B cell (primary cell): Measurements from ENCODE around the gene REEP6. TPM values are rescaled to one million over a fixed set of nuclear protein-coding genes. Genes with fewer than 3 reads are reported as not detected.

ENCODE experiments used
- ATAC-seq: fragments of 200-7000 bp; cut with Tn5 transposase; one replicate; pipeline ENCODE4 v1.10.0; 2021; ENCODE audit warnings: low read depth, mild to moderate bottlenecking, moderate number of reproducible peaks, moderate library complexity
- CTCF ChIA-PET: fragments of 350-600 bp; sonication (Branson Sonifier 250); formaldehyde crosslinking; loops from one replicate; lab custom pipeline; 2021; ENCODE audit warnings: antibody characterized with exemption, inconsistent platforms; lab: Charles Lee
- POLR2A ChIA-PET: fragments of 350-600 bp; sonication (Branson Sonifier 250); formaldehyde crosslinking; loops from one replicate; lab custom pipeline; 2021; ENCODE audit warnings: antibody characterized with exemption; lab: Charles Lee
- DNase-seq: peaks from one replicate; pipeline ENCODE4 v3.0.0; 2013
- H2AFZ ChIP-seq: 2 replicates; pipeline ENCODE4 v1.6.1; 2012; ENCODE audit warnings: mild to moderate bottlenecking, low read depth, low read length; ENCODE audit not compliant: insufficient read depth, poor library complexity, severe bottlenecking
- H3K27ac ChIP-seq, 2 donors: 1 replicate in 1 of 2; 2 replicates in 1 of 2; pipeline ENCODE4 v1.5.1; 2012 to 2013; ENCODE audit warnings: low read length in 2 of 2, mild to moderate bottlenecking in 2 of 2, moderate library complexity in 1 of 2
- H3K27me3 ChIP-seq, 4 experiments: fragments of 200-600 bp in 1 of 4; sonication (generic) in 1 of 4; replicated peaks in 1 of 4; 1 replicate in 2 of 4; 2 replicates in 2 of 4; pipeline versions ENCODE4 v1.6.1 to v1.7.0; 2013 to 2016; ENCODE audit warnings: low read length in 3 of 4, mild to moderate bottlenecking in 2 of 4, mixed read lengths in 1 of 4, moderate library complexity in 1 of 4; ENCODE audit not compliant: insufficient read depth in 4 of 4, control insufficient read depth in 3 of 4; ENCODE audit errors: control extremely low read depth in 1 of 4
- H3K36me3 ChIP-seq, 2 experiments: replicated peaks in 1 of 2; 1 replicate in 1 of 2; 2 replicates in 1 of 2; pipeline versions ENCODE4 v1.6.1 to v1.7.1; 2013; ENCODE audit warnings: low read length in 1 of 2; ENCODE audit not compliant: insufficient read depth in 2 of 2, control insufficient read depth in 1 of 2; ENCODE audit errors: control extremely low read depth in 1 of 2, extremely low read depth in 1 of 2
- H3K4me1 ChIP-seq, 2 donors: fragments of 200-600 bp in 1 of 2; sonication (generic) in 1 of 2; 1 replicate in 1 of 2; 2 replicates in 1 of 2; pipeline versions ENCODE4 v1.5.1 to v1.6.1; 2013 to 2017; ENCODE audit warnings: low read length in 2 of 2; ENCODE audit not compliant: control insufficient read depth in 2 of 2, insufficient read depth in 2 of 2
- H3K4me2 ChIP-seq: replicated peaks from 2 replicates; pipeline ENCODE3; 2012; ENCODE audit warnings: mild to moderate bottlenecking, low read depth, low read length; ENCODE audit not compliant: poor library complexity, severe bottlenecking
- H3K4me3 ChIP-seq, 5 experiments: fragments of 200-600 bp in 1 of 5; sonication (generic) in 1 of 5; 1 replicate in 3 of 5; 2 replicates in 2 of 5; pipeline versions ENCODE4 v1.5.1 to v1.7.0; 2011 to 2016; ENCODE audit warnings: low read length in 4 of 5, mild to moderate bottlenecking in 4 of 5, low read depth in 2 of 5, control low read depth in 1 of 5, moderate library complexity in 1 of 5; ENCODE audit not compliant: insufficient read depth in 1 of 5; ENCODE audit errors: control extremely low read depth in 1 of 5, extremely low read depth in 1 of 5
- H3K79me2 ChIP-seq: fragments of 200-600 bp; sonication (generic); one replicate; pipeline ENCODE4 v1.6.0; 2016; ENCODE audit warnings: low read length; ENCODE audit not compliant: control insufficient read depth, insufficient read depth
- H3K9ac ChIP-seq: fragments of 200-600 bp; sonication (generic); 2 replicates; pipeline ENCODE4 v1.6.1; 2017; ENCODE audit warnings: mild to moderate bottlenecking, low read length, moderate library complexity
- H3K9me3 ChIP-seq, 3 donors: one replicate each; pipeline versions ENCODE4 v1.6.1 to v1.7.1; 2013; ENCODE audit warnings: low read length in 2 of 3; ENCODE audit not compliant: control insufficient read depth in 2 of 3, insufficient read depth in 1 of 3; ENCODE audit errors: control extremely low read depth in 1 of 3
- H4K20me1 ChIP-seq: 2 replicates; pipeline ENCODE4 v1.6.0; 2012; ENCODE audit warnings: mild to moderate bottlenecking, low read length; ENCODE audit not compliant: insufficient read depth, control insufficient read depth, poor library complexity, severe bottlenecking
- H3K27ac Mint-ChIP-seq: one replicate; pipeline ENCODE4 v1.8.0; 2021; ENCODE audit warnings: mixed read lengths
- H3K27me3 Mint-ChIP-seq: one replicate; pipeline ENCODE4 v1.8.0; 2021; ENCODE audit warnings: mixed read lengths
- H3K4me1 Mint-ChIP-seq: one replicate; pipeline ENCODE4 v1.8.0; 2021; ENCODE audit warnings: mixed read lengths
- H3K4me3 Mint-ChIP-seq: one replicate; pipeline ENCODE4 v1.8.0; 2021; ENCODE audit warnings: mixed read lengths
- H3K9me3 Mint-ChIP-seq: one replicate; pipeline ENCODE4 v1.8.0; 2022; ENCODE audit warnings: mixed read lengths; ENCODE audit not compliant: insufficient read depth
- CTCF ChIP-seq: fragments of 200-600 bp; IDR thresholded peaks from one replicate; pipeline ENCODE4 v1.8.0; 2022; ENCODE audit warnings: antibody characterized with exemption, mild to moderate bottlenecking
- EZH2 ChIP-seq: IDR thresholded peaks from 2 replicates; pipeline ENCODE4 v1.6.1; 2012; ENCODE audit warnings: borderline replicate concordance, low read depth, mild to moderate bottlenecking, moderate library complexity, low read length; ENCODE audit not compliant: insufficient read depth, poor library complexity, severe bottlenecking
- WGBS: methylation state at CpG from one replicate; pipeline ENCODE4 v1.1.5; 2013; ENCODE audit warnings: missing lambda C conversion rate; ENCODE audit not compliant: insufficient coverage; 5-methylcytosine and 5-hydroxymethylcytosine counted together
- intact Hi-C: fragments of 100-400 bp; cut with micrococcal nuclease; formaldehyde crosslinking; loops from one replicate; pipeline ENCODE4 v1.10.0; 2022
- polyA plus RNA-seq: library from polyadenylated mRNA; depleted of rRNA; stranded (reverse); fragments of >200 nt; gene quantifications from 2 replicates; pipeline ENCODE4 v1.2.3, GENCODE V29; 2012
- total RNA-seq, 2 donors: library from RNA; stranded (reverse); fragments of 120-200 nt in 1 of 2; gene quantifications; 1 replicate in 1 of 2; 2 replicates in 1 of 2; pipeline versions ENCODE4 v1.2.3 to v1.2.4, GENCODE V29; 2013 to 2022

REEP6 gene
- total and polyA plus RNA-seq, 2 donors (not counting 1 experiment from before 2014, with no cell fraction given), result 0.64 to 1.1 TPM

- CTCF ChIA-PET, result no interaction called here
- Histone ChIP-seq H4K20me1 (no peaks in the 10 kb centered on the region), H3K9ac (no peak overlapping the region), H2AFZ (no peak overlapping the region), H3K36me3 (no peaks in the 10 kb centered on the region), H3K79me2 (no peaks in the 10 kb centered on the region), H3K4me3 (no peak overlapping the region), H3K9me3 (peaks cover 0 to 7% (median 0%) of the 10 kb centered on the region in 3 donors), H3K27me3 (peaks cover 0 to 36% (median 14%) of the 10 kb centered on the region in 4 experiments), H3K4me1 (peaks cover 3 to 8% of the 10 kb centered on the region in 2 donors), H3K4me2 (no peak overlapping the region), H3K27ac (no peak overlapping the region)
- 82% methylated on average over 17 of the region's 18 CpGs for WGBS
- Mint-ChIP-seq H3K27me3 (peaks cover 43% of the 10 kb centered on the region), H3K4me3 (no peak overlapping the region), H3K27ac (no peak overlapping the region), H3K4me1 (peaks cover 7% of the 10 kb centered on the region), H3K9me3 (no peaks in the 10 kb centered on the region)
- no peak for DNase-seq
- TF ChIP-seq EZH2, result no peak
- no peak for TF ChIP-seq CTCF
- intact Hi-C loops, result no loop called here
- POLR2A ChIA-PET, result no interaction called here
- no peak for ATAC-seq
Measured at GRCh38 chr19:1526979-1527649, 36.1 kb downstream of the REEP6 start.

- Mint-ChIP-seq H3K27me3 (peaks cover 43% of the 10 kb centered on the region), H3K9me3 (no peaks in the 10 kb centered on the region), H3K4me1 (peaks cover 7% of the 10 kb centered on the region), H3K27ac (no peak overlapping the region), H3K4me3 (no peak overlapping the region)
- Histone ChIP-seq H4K20me1 (no peaks in the 10 kb centered on the region), H3K27me3 (peaks cover 0 to 34% (median 14%) of the 10 kb centered on the region in 4 experiments), H3K4me1 (peaks cover 3 to 8% of the 10 kb centered on the region in 2 donors), H3K4me2 (no peak overlapping the region), H3K9ac (no peak overlapping the region), H3K79me2 (no peaks in the 10 kb centered on the region), H3K9me3 (peaks cover 0 to 7% (median 0%) of the 10 kb centered on the region in 3 donors), H3K4me3 (no peak overlapping the region), H3K36me3 (no peaks in the 10 kb centered on the region), H2AFZ (no peak overlapping the region), H3K27ac (no peak overlapping the region)
- intact Hi-C loops, result no loop called here
- DNase-seq, result no peak
- ChIA-PET POLR2A (no interaction called here), CTCF (no interaction called here)
- TF ChIP-seq CTCF (no peak), EZH2 (no peak)
- WGBS, result 86% methylated on average over 26 of the region's 27 CpGs
- ATAC-seq, result no peak
Measured at GRCh38 chr19:1527650-1528309, 36.8 kb downstream of the REEP6 start.
